Epithelial cell of proximal tubule (primary cell): Measurements from ENCODE around the gene TRIP13. TPM values are rescaled to one million over a fixed set of nuclear protein-coding genes. Genes with fewer than 3 reads are reported as not detected.
"Not testable (repeated sequence)": the region's sequence is repeated elsewhere in the genome, so short reads cannot be mapped to it uniquely, and the experiment has no call there.

Source experiments
- DNase-seq: peaks from one replicate; pipeline ENCODE4 v3.0.0-alpha.2; 2011; ENCODE audit warnings: low read depth
- H3K4me3 ChIP-seq: 2 replicates; pipeline ENCODE4 v1.5.1; 2011; ENCODE audit warnings: low read depth, mild to moderate bottlenecking, low read length
- CTCF ChIP-seq: conservative IDR thresholded peaks from 2 replicates; pipeline ENCODE4 v1.5.1; 2012; ENCODE audit warnings: low read depth, mild to moderate bottlenecking, low read length
- total RNA-seq: library from RNA; depleted of rRNA; stranded (reverse); fragments of >200 nt; gene quantifications from 2 replicates; pipeline ENCODE4 v1.2.3, GENCODE V29; 2015

The TRIP13 gene
- total RNA-seq, 1 donor from 2014 or later = 66.7 TPM

GRCh38 chr5:872301-872700, 20.4 kb upstream of the TRIP13 start:
- TF ChIP-seq CTCF = no peak
- H3K4me3 ChIP-seq = no peak overlapping the region
- no peak for DNase-seq

- TF ChIP-seq CTCF = no peak
- DNase-seq = no peak
- H3K4me3 ChIP-seq = no peak overlapping the region
Observed at GRCh38 chr5:873328-873727, 19.4 kb upstream of the TRIP13 start.

- no peak for TF ChIP-seq CTCF
- no peak for DNase-seq
- H3K4me3 ChIP-seq = no peak overlapping the region
Observed at GRCh38 chr5:875931-876330, 16.8 kb upstream of the TRIP13 start.

- no peak for TF ChIP-seq CTCF
- DNase-seq = no peak
- H3K4me3 ChIP-seq = no peak overlapping the region
Observed at GRCh38 chr5:876398-877365, 16.0 kb upstream of the TRIP13 start.

GRCh38 chr5:878125-878524, 14.6 kb upstream of the TRIP13 start:
- no peak for DNase-seq
- H3K4me3 ChIP-seq = no peak overlapping the region
- TF ChIP-seq CTCF = no peak

GRCh38 chr5:878677-879076, 14.0 kb upstream of the TRIP13 start:
- DNase-seq = not testable (repeated sequence)

GRCh38 chr5:880816-881550, 11.7 kb upstream of the TRIP13 start:
- no peak for DNase-seq
- TF ChIP-seq CTCF = no peak
- no peak overlapping the region for H3K4me3 ChIP-seq

More at GRCh38 chr5:878677-879076, 14.0 kb upstream of the TRIP13 start:
- H3K4me3 ChIP-seq = not testable (repeated sequence)
